RPMI7951 (cell line): ENCODE data around the gene PROX1. TPM values are rescaled to one million over a fixed set of nuclear protein-coding genes. Genes with fewer than 3 reads are reported as not detected.

Experiments used
- DNase-seq: peaks from one replicate; pipeline ENCODE4 v3.0.0-alpha.2; 2012; ENCODE audit warnings: low read depth
- total RNA-seq: library from RNA; depleted of rRNA; stranded (reverse); fragments of >200 nt; shearing (Covaris generic); gene quantifications from 2 replicates; pipeline ENCODE4 v1.2.3, GENCODE V29; 2014

PROX1 gene
- total RNA-seq, 1 experiment from 2014 or later = 3.0 TPM

- no peak for DNase-seq
Measured at GRCh38 chr1:213979751-213980586, 7.8 kb upstream of the PROX1 start.

GRCh38 chr1:213980906-213981305 lies 6.9 kb upstream of the PROX1 start:
- no peak for DNase-seq

GRCh38 chr1:213982289-213982671 lies 5.5 kb upstream of the PROX1 start:
- no peak for DNase-seq

- peak; percentile 59 for DNase-seq
Measured at GRCh38 chr1:213982672-213983492, 4.9 kb upstream of the PROX1 start.

GRCh38 chr1:213983493-213984386 lies 4.0 kb upstream of the PROX1 start:
- DNase-seq = no peak

- DNase-seq = no peak
Measured at GRCh38 chr1:213984387-213985208, 3.2 kb upstream of the PROX1 start.

GRCh38 chr1:213985209-213986019 lies 2.4 kb upstream of the PROX1 start:
- DNase-seq = no peak

GRCh38 chr1:213986020-213986924 lies 1.5 kb upstream of the PROX1 start:
- no peak for DNase-seq

- no peak for DNase-seq
Measured at GRCh38 chr1:213986925-213987250, 885 bp upstream of the PROX1 start.

GRCh38 chr1:213987422-213987926 lies 299 bp upstream of the PROX1 start:
- DNase-seq = no peak

GRCh38 chr1:213988507-213989001 lies 781 bp downstream of the PROX1 start:
- DNase-seq = peak; percentile 50

GRCh38 chr1:213989002-213989855 lies 1.5 kb downstream of the PROX1 start:
- peak; percentile 39 for DNase-seq

- no peak for DNase-seq
Measured at GRCh38 chr1:213993929-213994328, 6.2 kb downstream of the PROX1 start.

- no peak for DNase-seq
Measured at GRCh38 chr1:213994888-213995287, 7.1 kb downstream of the PROX1 start.

GRCh38 chr1:213995603-213996002 lies 7.8 kb downstream of the PROX1 start:
- no peak for DNase-seq

GRCh38 chr1:213996320-213997037 lies 8.7 kb downstream of the PROX1 start:
- DNase-seq = peak; percentile 77
